GM19452 (cell line): Measurements from ENCODE around the gene MAP3K4.

Source experiments
- ATAC-seq: cut with Tn5 transposase; IDR thresholded peaks from one replicate; pipeline ENCODE4 v1.9.1; 2021; ENCODE audit not compliant: unreplicated experiment

Gene MAP3K4

GRCh38 chr6:160991406-160992060 is at the start of gene MAP3K4:
TSS of gene MAP3K4 (plus strand) at chr6:160991769. CDS start at chr6:160991932, 163 bp downstream.
- peak; percentile 67 for ATAC-seq

- no peak for ATAC-seq
These were observed 47.6 kb upstream of the MAP3K4 start for GRCh38 chr6:160943997-160944396.

GRCh38 chr6:160945516-160946177 is 45.9 kb upstream of the MAP3K4 start:
- ATAC-seq: no peak

GRCh38 chr6:160949531-160949930 is 42.0 kb upstream of the MAP3K4 start:
- no peak for ATAC-seq

GRCh38 chr6:160950507-160950906 is 41.1 kb upstream of the MAP3K4 start:
- no peak for ATAC-seq

GRCh38 chr6:160951187-160952030 is 40.2 kb upstream of the MAP3K4 start:
- no peak for ATAC-seq

GRCh38 chr6:160952633-160953281 is 38.8 kb upstream of the MAP3K4 start:
- no peak for ATAC-seq

GRCh38 chr6:160955508-160956295 is 35.9 kb upstream of the MAP3K4 start:
- ATAC-seq: no peak

GRCh38 chr6:160956300-160957035 is 35.1 kb upstream of the MAP3K4 start:
- no peak for ATAC-seq

GRCh38 chr6:160959726-160960435 is 31.7 kb upstream of the MAP3K4 start:
- no peak for ATAC-seq

GRCh38 chr6:160960839-160961238 is 30.7 kb upstream of the MAP3K4 start:
- no peak for ATAC-seq

- ATAC-seq: no peak
These were observed 28.5 kb upstream of the MAP3K4 start for GRCh38 chr6:160962835-160963623.

- ATAC-seq: no peak
These were observed 27.9 kb upstream of the MAP3K4 start for GRCh38 chr6:160963651-160964050.

GRCh38 chr6:160965893-160966292 is 25.7 kb upstream of the MAP3K4 start:
- no peak for ATAC-seq

- ATAC-seq: no peak
These were observed 24.9 kb upstream of the MAP3K4 start for GRCh38 chr6:160966493-160967229.

GRCh38 chr6:160967351-160967750 is 24.2 kb upstream of the MAP3K4 start:
- no peak for ATAC-seq

GRCh38 chr6:160967833-160968232 is 23.7 kb upstream of the MAP3K4 start:
- ATAC-seq: no peak

GRCh38 chr6:160971171-160971570 is 20.4 kb upstream of the MAP3K4 start:
- ATAC-seq: no peak
